ENCODE results near the gene SIRT3.

The SIRT3 gene

DNA sequence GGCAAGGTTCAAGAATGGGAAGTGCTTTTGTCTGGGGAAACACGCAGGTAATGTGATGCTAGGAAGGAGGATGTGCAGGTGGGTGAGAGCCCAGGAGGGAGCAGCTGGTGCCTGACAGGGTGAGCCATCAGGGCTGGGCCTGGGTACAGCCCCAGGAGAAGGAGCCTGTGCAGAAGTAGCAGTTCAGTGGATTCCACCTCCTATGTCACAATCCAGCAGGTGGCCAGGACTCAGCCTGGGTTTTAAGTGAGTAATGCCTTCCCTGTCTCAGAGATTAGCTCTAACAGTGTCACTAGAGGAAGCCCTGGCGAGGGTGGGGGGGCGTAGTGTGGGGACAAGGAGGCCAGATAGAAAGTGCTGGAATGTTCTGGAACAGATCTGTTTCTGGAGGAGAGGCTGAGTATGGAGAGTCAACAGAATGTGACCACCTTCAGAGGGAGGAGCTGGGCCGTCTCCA is 20.5 kb downstream of the SIRT3 start:
- H3F3A ChIP-seq (ENCODE audit: insufficient read depth) = peaks cover 10% of the 10 kb centered on the region; the same call in 1 of the 2 replicates
- H3K4me2 ChIP-seq (ENCODE audit: low read depth, low read length, poor library complexity, severe bottlenecking) = no peak overlapping the region
- no peak overlapping the region for H3K9ac ChIP-seq (ENCODE audit: low read length)
- no peaks in the 10 kb centered on the region for H3K9me3 ChIP-seq (ENCODE audit: insufficient read depth, low read length)
- H3K9me2 ChIP-seq (replicated peaks; ENCODE audit: insufficient read depth, low read length) = no peaks in the 10 kb centered on the region
- no peak overlapping the region for H2AFZ ChIP-seq (ENCODE audit: low read depth, low read length, severe bottlenecking)
- TF ChIP-seq EZH2phosphoT487 (conservative IDR thresholded peaks at IDR 0.05; ENCODE audit: low read length) = no peak
- TF ChIP-seq, protein P1, sequence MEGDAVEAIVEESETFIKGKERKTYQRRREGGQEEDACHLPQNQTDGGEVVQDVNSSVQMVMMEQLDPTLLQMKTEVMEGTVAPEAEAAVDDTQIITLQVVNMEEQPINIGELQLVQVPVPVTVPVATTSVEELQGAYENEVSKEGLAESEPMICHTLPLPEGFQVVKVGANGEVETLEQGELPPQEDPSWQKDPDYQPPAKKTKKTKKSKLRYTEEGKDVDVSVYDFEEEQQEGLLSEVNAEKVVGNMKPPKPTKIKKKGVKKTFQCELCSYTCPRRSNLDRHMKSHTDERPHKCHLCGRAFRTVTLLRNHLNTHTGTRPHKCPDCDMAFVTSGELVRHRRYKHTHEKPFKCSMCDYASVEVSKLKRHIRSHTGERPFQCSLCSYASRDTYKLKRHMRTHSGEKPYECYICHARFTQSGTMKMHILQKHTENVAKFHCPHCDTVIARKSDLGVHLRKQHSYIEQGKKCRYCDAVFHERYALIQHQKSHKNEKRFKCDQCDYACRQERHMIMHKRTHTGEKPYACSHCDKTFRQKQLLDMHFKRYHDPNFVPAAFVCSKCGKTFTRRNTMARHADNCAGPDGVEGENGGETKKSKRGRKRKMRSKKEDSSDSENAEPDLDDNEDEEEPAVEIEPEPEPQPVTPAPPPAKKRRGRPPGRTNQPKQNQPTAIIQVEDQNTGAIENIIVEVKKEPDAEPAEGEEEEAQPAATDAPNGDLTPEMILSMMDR (IDR thresholded peaks at IDR 0.05; ENCODE audit: insufficient read depth, low read length, poor library complexity, severe bottlenecking) = no peak
- H3K27me3 ChIP-seq (ENCODE audit: low read length) = no peaks in the 10 kb centered on the region
- no peak overlapping the region for H3K4me3 ChIP-seq (ENCODE audit: insufficient read depth, low read length, poor library complexity, severe bottlenecking)
- H3K79me2 ChIP-seq (ENCODE audit: insufficient read depth, low read length) = no peaks in the 10 kb centered on the region; the same call in 1 of the 2 replicates
- no peak overlapping the region for H3K27ac ChIP-seq (ENCODE audit: low read depth, low read length)
- no peaks in the 10 kb centered on the region for H3K36me3 ChIP-seq (ENCODE audit: low read length)
- H4K20me1 ChIP-seq (ENCODE audit: low read depth, low read length) = no peaks in the 10 kb centered on the region

DNA sequence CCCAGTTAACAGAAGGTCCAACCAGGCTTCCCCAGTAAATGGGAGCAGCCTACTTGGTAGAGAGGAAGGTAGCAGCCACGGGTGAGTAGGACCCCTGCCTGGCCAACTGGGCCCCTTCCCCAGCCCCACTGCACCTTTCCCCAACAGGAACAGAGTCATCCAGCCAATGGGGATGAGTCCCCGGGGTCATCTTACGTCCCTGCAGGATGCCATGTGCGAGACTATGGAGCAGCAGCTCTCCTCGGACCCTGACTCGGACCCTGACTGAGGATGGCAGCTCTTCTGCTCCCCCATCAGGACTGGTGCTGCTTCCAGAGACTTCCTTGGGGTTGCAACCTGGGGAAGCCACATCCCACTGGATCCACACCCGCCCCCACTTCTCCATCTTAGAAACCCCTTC is 22.1 kb downstream of the SIRT3 start:
- H3K4me2 ChIP-seq (ENCODE audit: low read depth, low read length, poor library complexity, severe bottlenecking) = no peak overlapping the region
- no peak overlapping the region for H3K9ac ChIP-seq (ENCODE audit: low read length)
- no peaks in the 10 kb centered on the region for H3K9me3 ChIP-seq (ENCODE audit: insufficient read depth, low read length)
- H3K36me3 ChIP-seq (ENCODE audit: low read length) = no peaks in the 10 kb centered on the region
- no peaks in the 10 kb centered on the region for H3K27me3 ChIP-seq (ENCODE audit: low read length)
- peaks cover 15% of the 10 kb centered on the region for H3K79me2 ChIP-seq (ENCODE audit: insufficient read depth, low read length)
- peaks cover 10% of the 10 kb centered on the region; the same call in 1 of the 2 replicates for H3F3A ChIP-seq (ENCODE audit: insufficient read depth)
- no peaks in the 10 kb centered on the region for H3K9me2 ChIP-seq (replicated peaks; ENCODE audit: insufficient read depth, low read length)
- no peak overlapping the region for H2AFZ ChIP-seq (ENCODE audit: low read depth, low read length, severe bottlenecking)
- TF ChIP-seq EZH2phosphoT487 (conservative IDR thresholded peaks at IDR 0.05; ENCODE audit: low read length) = no peak
- TF ChIP-seq, protein P1 (IDR thresholded peaks at IDR 0.05; ENCODE audit: insufficient read depth, low read length, poor library complexity, severe bottlenecking) = no peak
- H4K20me1 ChIP-seq (ENCODE audit: low read depth, low read length) = no peaks in the 10 kb centered on the region; the same call in 1 of the 2 replicates
- H3K4me3 ChIP-seq (ENCODE audit: insufficient read depth, low read length, poor library complexity, severe bottlenecking) = no peak overlapping the region
- H3K27ac ChIP-seq (ENCODE audit: low read depth, low read length) = no peak overlapping the region

DNA sequence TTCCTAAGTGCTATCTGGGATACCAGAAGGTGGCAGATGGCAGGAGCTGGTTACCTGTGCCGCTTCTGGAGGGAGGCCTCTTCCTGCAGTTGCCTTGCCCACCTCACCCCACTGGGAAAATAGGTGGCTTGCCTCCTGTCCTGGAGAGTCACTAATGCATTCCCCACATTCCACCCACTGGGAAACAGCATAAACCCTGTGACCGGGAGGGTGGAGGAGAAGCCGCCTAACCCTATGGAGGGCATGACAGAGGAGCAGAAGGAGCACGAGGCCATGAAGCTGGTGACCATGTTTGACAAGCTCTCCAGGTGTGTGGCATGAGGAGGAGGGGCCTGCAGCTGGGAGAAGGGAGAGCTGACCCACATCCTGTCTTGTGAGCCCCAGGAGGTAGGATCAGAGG is 23.0 kb downstream of the SIRT3 start:
- no peak overlapping the region for H3K9ac ChIP-seq (ENCODE audit: low read length)
- H3K27me3 ChIP-seq (ENCODE audit: low read length) = no peaks in the 10 kb centered on the region
- peaks cover 19% of the 10 kb centered on the region for H3K79me2 ChIP-seq (ENCODE audit: insufficient read depth, low read length)
- TF ChIP-seq, protein P1 (IDR thresholded peaks at IDR 0.05; ENCODE audit: insufficient read depth, low read length, poor library complexity, severe bottlenecking) = no peak
- no peak for TF ChIP-seq EZH2phosphoT487 (conservative IDR thresholded peaks at IDR 0.05; ENCODE audit: low read length)
- no peak overlapping the region for H3K4me2 ChIP-seq (ENCODE audit: low read depth, low read length, poor library complexity, severe bottlenecking)
- H3K4me3 ChIP-seq (ENCODE audit: insufficient read depth, low read length, poor library complexity, severe bottlenecking) = no peak overlapping the region
- no peak overlapping the region for H2AFZ ChIP-seq (ENCODE audit: low read depth, low read length, severe bottlenecking)
- H4K20me1 ChIP-seq (ENCODE audit: low read depth, low read length) = no peaks in the 10 kb centered on the region; the same call in 1 of the 2 replicates
- no peaks in the 10 kb centered on the region for H3K9me3 ChIP-seq (ENCODE audit: insufficient read depth, low read length)
- H3K9me2 ChIP-seq (replicated peaks; ENCODE audit: insufficient read depth, low read length) = no peaks in the 10 kb centered on the region
- H3K27ac ChIP-seq (ENCODE audit: low read depth, low read length) = no peak overlapping the region
- H3F3A ChIP-seq (ENCODE audit: insufficient read depth) = peaks cover 12% of the 10 kb centered on the region
- H3K36me3 ChIP-seq (ENCODE audit: low read length) = no peaks in the 10 kb centered on the region

Measured in SU-DHL-6 (cell line).